GM19043 (cell line): ENCODE data around the gene KDM4C.
A peak's percentile ranks its signal among the peaks of the same experiment; 100 is the strongest.
"Not testable (repeated sequence)": the region's sequence is repeated elsewhere in the genome, so short reads cannot be mapped to it uniquely, and the experiment has no call there.

Experiments used
- ATAC-seq: cut with Tn5 transposase; IDR thresholded peaks from one replicate; pipeline ENCODE4 v1.9.1; 2021; ENCODE audit warnings: low read depth; ENCODE audit not compliant: unreplicated experiment

The KDM4C gene

DNA sequence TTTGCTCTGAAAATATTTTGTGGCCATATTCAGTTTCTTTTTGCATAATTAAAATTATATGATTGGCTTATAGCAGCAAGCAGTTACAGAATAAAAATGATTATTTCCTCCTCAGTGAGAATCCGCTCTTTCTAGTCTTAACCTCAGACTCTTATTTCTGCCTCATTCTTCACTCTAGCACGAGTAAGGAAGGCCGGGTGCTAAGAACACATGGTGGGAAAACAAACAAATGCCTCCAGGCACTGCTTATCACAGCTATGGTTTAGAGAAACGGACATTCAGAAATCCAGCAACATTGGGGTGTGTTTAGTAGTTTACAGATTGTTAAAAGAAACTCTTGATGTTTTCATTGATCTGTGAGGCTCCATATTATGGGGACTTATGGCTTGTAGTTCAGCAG, 168.7 kb downstream of the KDM4C start:
- no peak for ATAC-seq

DNA sequence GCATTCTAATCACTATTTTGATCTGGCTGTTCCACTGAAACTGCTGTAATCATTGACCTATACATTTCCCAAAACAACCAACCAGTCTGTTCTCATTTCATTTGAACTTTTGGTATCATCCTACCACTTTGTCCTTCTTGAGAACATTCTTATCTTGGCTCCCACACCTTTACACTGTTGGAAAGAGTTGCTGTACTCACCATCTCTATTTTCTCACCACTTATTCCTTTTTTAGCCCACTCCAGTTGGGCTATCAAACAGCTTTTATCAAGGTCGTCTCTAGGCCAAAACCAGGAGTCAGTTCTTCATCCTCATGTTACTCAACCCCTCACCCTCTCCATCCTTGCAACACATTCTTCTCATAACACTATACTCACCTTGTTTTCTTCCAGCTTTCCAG, 170.1 kb downstream of the KDM4C start:
- no peak for ATAC-seq

GRCh38 chr9:6928863-6929262, 171.1 kb downstream of the KDM4C start:
- ATAC-seq: no peak

- ATAC-seq: no peak
Measured at GRCh38 chr9:6929441-6930215, 171.9 kb downstream of the KDM4C start.

DNA sequence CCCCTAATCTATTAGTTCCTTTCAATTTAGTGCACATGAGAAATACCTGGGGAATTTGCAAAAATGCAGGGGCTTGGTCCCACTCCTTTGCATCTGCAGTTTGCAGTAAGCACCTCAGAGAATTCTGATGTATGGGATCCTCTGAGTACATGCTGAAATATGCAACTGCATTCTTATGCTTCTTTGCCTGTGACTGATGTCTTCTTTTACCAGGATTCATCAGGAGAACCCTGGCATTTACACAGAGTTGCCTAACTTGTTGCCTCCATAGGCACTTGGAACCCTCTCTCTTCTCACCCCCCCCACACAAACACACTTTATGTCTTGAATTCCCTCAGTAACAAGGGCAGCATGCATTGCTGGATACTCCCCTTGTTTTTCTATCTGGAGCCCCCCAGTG, 173.1 kb downstream of the KDM4C start:
- ATAC-seq: no peak

GRCh38 chr9:6931913-6932312, 174.1 kb downstream of the KDM4C start:
- peak; percentile 69 for ATAC-seq

DNA sequence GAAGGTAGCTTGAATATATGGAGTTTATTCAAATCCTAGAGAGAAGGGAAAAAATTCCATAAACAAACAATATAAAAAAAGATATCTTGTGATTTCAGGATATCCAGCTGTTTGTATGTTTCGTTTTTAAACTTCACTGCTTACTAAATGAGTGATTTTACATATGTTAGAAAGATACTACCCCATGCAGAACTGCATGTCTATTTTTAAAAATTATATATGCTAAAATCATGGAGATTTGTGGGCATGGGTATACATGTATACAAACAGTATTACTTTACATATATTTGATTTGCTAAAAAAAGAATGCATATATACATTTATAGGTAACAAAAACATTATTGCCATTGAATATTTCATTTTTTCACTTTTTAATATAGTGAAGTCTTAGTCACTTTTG, 178.3 kb downstream of the KDM4C start:
- no peak for ATAC-seq

DNA sequence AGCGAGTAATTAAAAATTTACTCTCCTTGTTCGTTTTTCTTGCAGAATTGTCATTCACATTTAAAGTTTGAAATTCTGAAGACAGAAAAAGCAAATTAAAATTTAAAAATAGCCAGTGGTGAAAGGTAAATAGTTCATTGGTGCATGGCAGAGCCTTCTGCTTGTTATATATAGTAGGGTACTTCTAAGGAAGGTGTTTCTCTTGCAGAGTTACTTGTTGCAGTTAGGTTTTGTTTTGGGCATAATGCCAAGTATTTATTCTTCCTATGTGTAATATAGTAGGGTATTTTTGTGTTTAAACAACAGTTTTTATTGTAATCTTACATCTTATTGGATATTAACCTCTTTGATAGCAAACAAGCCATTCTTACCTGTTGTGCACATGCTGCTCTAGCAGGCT, 179.4 kb downstream of the KDM4C start:
- no peak for ATAC-seq

DNA sequence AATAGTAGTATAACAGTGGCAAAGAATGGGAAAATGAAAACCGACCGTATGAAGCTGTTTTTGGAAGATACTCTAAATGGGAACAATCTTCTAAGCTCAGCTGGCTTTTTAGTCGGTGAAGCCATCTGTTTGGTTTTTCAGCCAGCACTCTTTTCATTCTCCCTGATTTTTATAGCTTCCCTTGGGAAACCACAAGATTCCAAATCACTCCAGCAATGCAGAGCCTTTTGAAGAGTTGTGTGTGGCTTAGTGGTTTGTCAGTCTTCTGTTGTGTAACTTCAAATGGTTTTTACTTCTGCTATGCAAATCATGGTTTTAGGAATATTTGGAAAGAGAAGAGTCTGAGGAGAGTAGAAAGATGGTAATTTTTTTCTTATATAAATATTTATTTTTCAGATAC, 180.7 kb downstream of the KDM4C start:
- no peak for ATAC-seq

DNA sequence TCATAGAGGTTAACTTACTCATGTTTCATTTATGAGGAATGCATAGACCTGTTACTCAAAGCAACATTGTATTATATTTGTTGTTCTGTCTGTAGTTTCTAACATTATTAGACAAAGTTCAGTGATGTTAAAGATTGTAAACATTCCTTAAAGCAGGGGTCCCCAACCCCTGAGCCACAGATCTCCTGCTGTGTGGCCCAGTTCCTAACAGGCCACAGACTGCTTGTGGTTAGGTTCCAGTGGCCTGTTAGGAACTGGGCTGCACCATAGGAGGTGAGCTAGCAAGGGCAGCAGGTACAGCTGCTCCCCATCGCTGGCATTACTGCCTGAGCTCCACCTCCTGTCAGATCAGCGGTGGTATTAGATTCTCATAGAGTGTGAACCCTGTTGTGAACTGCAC, 181.1 kb downstream of the KDM4C start:
- no peak for ATAC-seq

- no peak for ATAC-seq
Measured at GRCh38 chr9:6941501-6941900, 183.7 kb downstream of the KDM4C start.

DNA sequence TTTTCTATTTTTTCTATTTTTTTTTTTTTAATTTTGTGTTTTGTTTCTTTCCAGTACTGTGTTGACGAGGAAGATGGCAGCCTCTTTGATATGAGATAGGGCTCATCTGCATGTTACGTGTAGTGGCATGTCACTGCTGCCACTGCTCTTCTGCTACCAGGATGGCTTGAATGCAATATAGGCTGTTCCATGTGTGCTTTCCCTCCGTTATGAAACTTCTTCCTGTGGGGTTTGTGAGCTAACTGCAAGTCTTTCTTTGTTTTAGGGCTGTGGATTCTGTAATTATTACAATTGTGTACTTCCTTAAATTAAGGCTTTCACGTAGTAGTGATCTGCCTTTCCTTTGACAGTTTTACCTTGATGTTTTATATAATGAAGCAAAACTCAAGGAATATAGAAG, 184.6 kb downstream of the KDM4C start:
- no peak for ATAC-seq

DNA sequence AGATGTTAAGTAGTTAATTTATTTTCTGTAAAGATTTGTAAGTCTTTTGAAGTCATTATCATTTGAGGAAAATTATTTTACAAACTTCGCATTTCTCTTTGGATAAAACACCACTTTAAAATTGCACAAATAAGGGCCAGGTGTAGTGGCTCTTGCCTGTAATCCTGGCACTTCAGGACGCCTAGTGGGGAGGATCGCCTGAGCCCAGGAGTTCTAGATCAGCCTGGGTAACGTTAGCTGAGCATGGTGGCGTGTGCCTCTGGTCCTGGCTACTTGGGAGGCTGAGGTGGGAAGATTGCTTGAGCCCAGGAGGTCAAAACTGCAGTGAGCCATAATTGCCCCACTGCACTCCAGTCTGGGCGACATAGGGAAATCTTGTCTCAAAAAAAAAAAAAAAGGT, 185.5 kb downstream of the KDM4C start:
- no peak for ATAC-seq

DNA sequence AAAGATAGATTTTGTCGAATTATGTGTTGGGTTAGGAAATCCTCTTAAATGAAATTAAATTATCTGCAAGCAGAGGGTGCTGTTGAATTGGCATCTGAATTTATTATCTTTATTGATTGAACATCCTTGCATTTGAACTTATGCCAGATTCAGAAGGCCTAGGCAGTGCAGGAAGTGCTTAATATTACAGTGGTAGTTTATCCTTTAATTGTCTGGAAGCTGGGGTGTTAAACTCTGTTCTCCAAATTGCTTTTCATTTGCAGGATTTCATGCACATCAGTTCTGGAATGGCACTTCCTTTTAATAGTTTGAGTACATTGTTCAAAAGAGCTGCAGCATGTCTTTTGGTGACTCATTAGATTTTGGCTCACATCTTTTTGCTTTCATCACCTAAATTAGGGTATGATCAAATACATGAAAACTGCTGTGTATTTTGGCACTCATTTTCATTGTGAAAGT, 186.3 kb downstream of the KDM4C start:
- no peak for ATAC-seq

GRCh38 chr9:6944896-6945295, 187.1 kb downstream of the KDM4C start:
- no peak for ATAC-seq

- ATAC-seq: no peak
Measured at GRCh38 chr9:6945816-6946215, 188.0 kb downstream of the KDM4C start.

- no peak for ATAC-seq
Measured at GRCh38 chr9:6946583-6947166, 188.9 kb downstream of the KDM4C start.

DNA sequence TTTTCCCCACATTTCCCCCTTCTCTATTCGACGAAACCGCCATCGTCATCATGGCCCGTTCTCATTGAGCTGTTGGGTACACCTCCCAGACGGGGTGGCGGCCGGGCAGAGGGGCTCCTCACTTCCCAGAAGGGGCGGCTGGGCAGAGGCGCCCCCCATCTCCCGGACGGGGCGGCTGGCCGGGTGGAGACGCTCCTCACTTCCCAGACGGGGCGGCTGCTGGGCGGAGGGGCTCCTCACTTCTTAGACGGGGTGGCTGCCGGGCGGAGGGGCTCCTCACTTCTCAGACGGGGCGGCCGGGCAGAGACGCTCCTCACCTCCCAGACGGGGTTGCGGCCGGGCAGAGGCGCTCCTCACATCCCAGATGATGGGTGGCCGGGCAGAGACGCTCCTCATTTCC, 191.1 kb downstream of the KDM4C start:
- ATAC-seq: not testable (repeated sequence)

DNA sequence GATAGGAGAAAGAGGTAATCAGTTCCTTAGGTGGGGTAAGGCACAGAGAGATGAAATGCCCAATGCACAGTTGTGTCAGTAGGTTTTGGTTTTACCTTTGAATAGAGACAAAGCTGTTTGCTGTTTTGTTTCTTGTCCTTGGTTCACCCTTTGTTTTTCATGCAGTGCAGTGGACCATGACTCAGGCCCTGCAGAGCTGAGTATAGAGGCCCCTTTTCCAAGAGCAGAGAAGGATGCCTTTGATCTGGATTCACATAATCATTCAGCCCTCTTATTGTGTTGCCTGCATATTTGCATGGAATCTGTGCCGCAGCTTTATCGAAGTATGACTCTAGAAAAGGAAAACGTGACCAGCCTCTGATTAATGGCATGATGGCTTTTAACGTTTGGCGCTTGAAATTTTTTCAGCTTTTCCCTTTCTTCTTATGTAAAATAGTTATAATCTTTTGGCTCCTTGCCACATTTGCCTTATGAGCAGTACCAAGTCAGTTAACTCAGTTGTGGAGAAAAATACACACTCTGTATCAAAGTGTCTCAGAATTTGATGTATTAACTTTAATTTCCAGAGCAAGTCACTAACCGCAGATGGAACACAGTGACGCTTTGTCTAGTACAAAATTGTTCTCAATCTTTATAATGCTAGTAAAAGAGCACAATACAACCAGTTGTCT, 197.6 kb downstream of the KDM4C start:
- no peak for ATAC-seq

DNA sequence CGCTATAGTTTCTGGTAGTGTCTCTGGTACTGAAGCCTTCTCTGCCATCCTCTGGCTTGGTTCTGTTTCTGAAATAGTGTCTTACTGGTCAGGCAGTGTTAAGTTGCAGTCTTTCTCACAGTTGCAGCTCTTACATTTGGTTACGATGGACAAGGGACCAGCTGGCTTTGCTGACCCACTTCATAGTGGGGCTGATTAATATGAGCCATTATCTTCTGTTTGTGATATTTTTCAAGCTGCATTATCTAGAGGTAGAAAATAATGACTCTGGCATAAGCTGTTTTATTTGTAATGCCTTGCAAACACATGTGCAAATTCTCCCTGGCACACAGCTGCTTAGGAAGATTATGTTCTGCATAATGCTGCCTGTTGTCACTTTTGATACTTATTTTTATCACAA, 199.1 kb downstream of the KDM4C start:
- no peak for ATAC-seq

DNA sequence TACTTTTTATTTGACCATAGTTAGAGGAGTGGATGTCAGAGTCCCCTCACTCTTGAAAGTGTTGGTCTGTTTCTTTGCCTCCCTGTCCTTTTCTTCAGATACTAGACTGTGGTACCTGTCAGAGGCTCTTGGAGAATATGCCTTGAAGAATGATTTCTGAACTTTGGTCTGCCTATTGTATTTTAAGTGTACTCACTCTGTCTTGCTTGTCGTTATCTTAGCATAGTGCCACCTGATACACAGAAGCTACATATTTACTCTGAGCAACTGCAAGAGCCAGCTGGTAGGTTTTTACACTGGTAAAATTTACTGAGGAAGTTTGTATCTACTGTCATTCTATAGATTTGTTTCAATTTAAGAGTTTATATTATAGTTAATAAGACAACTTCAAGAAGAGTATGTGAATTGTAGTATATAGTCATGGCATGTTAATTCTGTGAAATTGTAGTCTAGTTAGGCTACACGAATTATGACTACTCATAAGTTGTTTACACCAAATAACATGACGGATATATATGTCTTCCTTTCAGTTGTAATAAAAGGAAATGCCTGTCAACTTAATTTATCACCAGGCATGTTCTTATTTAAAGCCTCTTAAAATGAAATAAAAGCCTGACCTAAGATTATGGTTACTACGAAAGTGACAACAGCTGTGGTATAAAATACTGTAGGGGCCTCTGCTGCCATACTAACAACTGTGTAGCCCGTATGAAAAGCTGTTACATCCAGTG, 201.7 kb downstream of the KDM4C start:
- ATAC-seq: no peak
